ENCODE measurements around the gene SGMS1.

Gene SGMS1

DNA sequence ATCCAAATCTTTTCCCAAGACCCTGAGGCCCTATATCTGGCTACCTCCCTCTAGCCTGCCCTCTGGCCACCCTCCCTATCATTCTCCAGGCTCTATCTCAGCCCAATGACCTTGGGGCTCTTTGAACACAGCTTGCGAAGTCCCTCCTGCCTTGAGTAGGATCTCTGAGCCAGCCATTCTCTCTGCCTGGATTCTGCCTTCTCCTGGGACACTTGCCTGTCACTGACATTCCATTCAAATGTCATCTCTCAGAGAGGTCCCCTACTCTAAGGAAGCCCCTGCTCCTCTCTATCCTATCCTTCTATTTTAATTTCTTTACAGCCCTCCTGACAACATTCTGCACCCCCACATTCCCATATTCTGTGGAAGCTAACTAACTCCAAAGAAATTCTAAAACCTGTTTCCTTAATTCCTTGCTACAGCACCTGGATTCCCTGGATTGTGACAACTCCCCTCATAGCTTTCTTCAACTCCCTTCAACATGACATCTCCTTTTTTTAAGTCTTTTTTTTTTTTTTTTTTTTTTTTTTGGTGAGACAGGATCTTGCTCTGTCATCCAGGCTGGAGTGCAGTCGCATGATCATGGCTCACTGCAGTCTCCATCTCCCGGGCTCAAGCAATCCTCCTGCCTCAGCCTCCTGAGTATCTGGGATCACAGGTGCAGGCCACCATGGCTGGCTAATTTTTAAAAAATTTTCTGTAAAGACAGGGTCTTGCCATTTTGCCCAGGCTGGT lies 291.5 kb downstream of the SGMS1 start:
- H3K4me3 ChIP-seq (ENCODE audit: control insufficient read depth, low read depth, low read length), result no peak overlapping the region
- no peak for TF ChIP-seq CTCF (conservative IDR thresholded peaks at IDR 0.05; ENCODE audit: control insufficient read depth, insufficient read depth, low read depth, low read length)
- DNase-seq (ENCODE audit: low read depth), result no peak

DNA sequence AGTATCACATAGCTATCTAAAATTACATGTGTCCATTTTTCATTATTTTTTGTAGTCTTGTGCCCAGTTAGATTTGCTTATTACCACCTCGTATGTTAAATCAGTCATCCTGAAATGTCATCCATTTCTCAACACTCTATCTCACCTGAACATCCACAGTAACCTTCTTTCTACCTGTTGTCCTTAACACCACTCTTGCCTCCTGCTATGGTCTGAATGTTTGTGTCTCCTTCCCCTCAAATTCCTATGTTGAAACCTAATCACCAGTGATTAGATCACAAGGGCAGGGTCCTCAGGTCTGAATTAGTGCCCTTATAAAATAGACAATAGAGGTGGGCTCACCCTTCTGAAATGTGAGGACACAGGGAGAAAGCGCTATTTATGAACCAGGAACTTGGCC lies 292.3 kb downstream of the SGMS1 start:
- no peak for DNase-seq (ENCODE audit: low read depth)
- TF ChIP-seq CTCF (conservative IDR thresholded peaks at IDR 0.05; ENCODE audit: control insufficient read depth, insufficient read depth, low read depth, low read length), result no peak
- H3K4me3 ChIP-seq (ENCODE audit: control insufficient read depth, low read depth, low read length), result no peak overlapping the region

- TF ChIP-seq CTCF (conservative IDR thresholded peaks at IDR 0.05; ENCODE audit: control insufficient read depth, insufficient read depth, low read depth, low read length), result no peak
- peak; percentile 85 for DNase-seq (ENCODE audit: low read depth)
- no peak overlapping the region for H3K4me3 ChIP-seq (ENCODE audit: control insufficient read depth, low read depth, low read length)
Observed at GRCh38 chr10:50326757-50327701, 296.7 kb downstream of the SGMS1 start.

- no peak for DNase-seq (ENCODE audit: low read depth)
- no peak for TF ChIP-seq CTCF (conservative IDR thresholded peaks at IDR 0.05; ENCODE audit: control insufficient read depth, insufficient read depth, low read depth, low read length)
- no peak overlapping the region for H3K4me3 ChIP-seq (ENCODE audit: control insufficient read depth, low read depth, low read length)
Observed at GRCh38 chr10:50326172-50326555, 297.6 kb downstream of the SGMS1 start.

- no peak for TF ChIP-seq CTCF (conservative IDR thresholded peaks at IDR 0.05; ENCODE audit: control insufficient read depth, insufficient read depth, low read depth, low read length)
- H3K4me3 ChIP-seq (ENCODE audit: control insufficient read depth, low read depth, low read length), result peak overlapping the region; percentile 8
- peak; percentile 98 for DNase-seq (ENCODE audit: low read depth)
Observed at GRCh38 chr10:50325449-50326171, 298.1 kb downstream of the SGMS1 start.

DNA sequence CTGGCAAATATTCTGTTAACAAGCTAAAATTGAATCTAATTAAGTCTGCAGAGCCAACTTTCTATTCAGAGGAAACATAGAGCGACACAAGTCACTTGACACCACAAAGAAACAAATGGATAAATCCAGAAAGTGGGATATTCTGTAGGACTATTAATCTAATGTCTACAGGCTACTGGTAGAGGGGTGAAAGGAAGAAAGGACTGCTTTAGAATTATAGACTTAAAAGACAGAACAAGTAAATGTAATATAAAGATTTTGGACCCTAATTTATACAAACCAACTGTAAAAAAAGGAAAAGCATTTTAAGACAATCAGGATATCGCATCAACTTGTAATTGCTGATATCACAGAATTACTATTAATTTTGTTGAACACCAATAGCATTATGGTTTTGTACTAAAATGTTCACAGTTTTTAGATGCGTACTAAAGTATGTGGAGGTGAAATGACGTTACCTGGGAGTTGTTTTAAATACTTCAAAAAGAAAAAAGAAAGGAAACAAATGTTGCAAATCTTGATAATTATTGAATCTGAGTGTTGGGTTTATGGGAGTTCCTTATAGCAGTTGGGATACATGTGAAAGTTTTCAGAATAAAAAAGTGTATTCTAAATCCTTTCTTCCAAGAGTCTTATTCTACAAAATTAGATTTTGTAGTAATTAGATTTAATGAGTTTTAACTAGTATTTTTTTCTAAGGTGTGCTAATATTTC lies 298.9 kb downstream of the SGMS1 start:
- DNase-seq (ENCODE audit: low read depth), result no peak
- no peak overlapping the region for H3K4me3 ChIP-seq (ENCODE audit: control insufficient read depth, low read depth, low read length)
- no peak for TF ChIP-seq CTCF (conservative IDR thresholded peaks at IDR 0.05; ENCODE audit: control insufficient read depth, insufficient read depth, low read depth, low read length)

Data from fibroblast of mammary gland (primary cell).